GM12878 (cell line): ENCODE data around the gene EPHB2. TPM values are rescaled to one million over a fixed set of nuclear protein-coding genes. Genes with fewer than 3 reads are reported as not detected.

Experiments
- ATAC-seq: fragments of 200-7000 bp; cut with Tn5 transposase; 3 replicates; pipeline ENCODE4 v1.9.1; 2020; ENCODE audit warnings: mild to moderate bottlenecking, moderate library complexity
- BruUV-seq: library from RNA; stranded (reverse); fragments of 400-500 nt; replicated peaks from 2 replicates; lab custom pipeline; 2021; lab: Mats Ljungman, UMichigan
- CTCF ChIA-PET: fragments of 300-600 bp; sonication (Branson Sonifier 250); formaldehyde crosslinking; extraction: SDS; loops from one replicate; lab custom pipeline; 2021; ENCODE audit warnings: inconsistent platforms; lab: Yijun Ruan, JAX
- POLR2A ChIA-PET: fragments of 350-600 bp; formaldehyde crosslinking; extraction: SDS; loops from one replicate; lab custom pipeline; 2021; ENCODE audit warnings: inconsistent platforms; lab: Charles Lee
- RAD21 ChIA-PET: fragments of 300-600 bp; sonication (Branson Sonifier 250); formaldehyde crosslinking; loops from one replicate; lab custom pipeline; 2023; ENCODE audit warnings: antibody characterized with exemption; ENCODE audit not compliant: unreplicated experiment; lab: Charles Lee
- SMC1A ChIA-PET: fragments of 300-600 bp; sonication (Branson Sonifier 250); formaldehyde crosslinking; loops from one replicate; lab custom pipeline; 2023; ENCODE audit not compliant: unreplicated experiment, uncharacterized antibody; lab: Charles Lee
- DNase-seq: peaks from one replicate; pipeline ENCODE4 v3.0.0-alpha.2; 2011; ENCODE audit warnings: low read depth, low spot score
- FAIRE-seq: peaks from 3 replicates; lab custom pipeline; 2011; peaks lifted over from hg19 to GRCh38; lab: Jason Lieb, UNC
- H2AFZ ChIP-seq: 2 replicates; pipeline ENCODE4 v1.6.0; 2011; ENCODE audit warnings: low read depth, low read length, control low read depth; ENCODE audit not compliant: control insufficient read depth
- H3K27ac ChIP-seq: 2 replicates; pipeline ENCODE4 v1.5.1; 2011; ENCODE audit warnings: control low read depth; ENCODE audit not compliant: control insufficient read depth, insufficient read depth
- H3K27me3 ChIP-seq, 2 experiments: replicated peaks in 1 of 2; 2 replicates each; pipeline versions ENCODE4 v1.6.0 to v1.6.1; 2011; ENCODE audit warnings: low read length in 1 of 2; ENCODE audit not compliant: control insufficient read depth in 2 of 2, insufficient read depth in 2 of 2
- H3K36me3 ChIP-seq, 2 experiments: 2 replicates each; pipeline ENCODE4 v1.5.1; 2011; ENCODE audit warnings: low read length in 1 of 2; ENCODE audit not compliant: control insufficient read depth in 2 of 2, insufficient read depth in 2 of 2
- H3K4me1 ChIP-seq: 2 replicates; pipeline ENCODE4 v1.6.1; 2011; ENCODE audit warnings: mild to moderate bottlenecking, low read length, moderate library complexity, mixed read lengths; ENCODE audit not compliant: control insufficient read depth, insufficient read depth
- H3K4me2 ChIP-seq: 2 replicates; pipeline ENCODE4 v1.6.0; 2011; ENCODE audit warnings: control low read depth; ENCODE audit not compliant: control insufficient read depth, insufficient read depth
- H3K4me3 ChIP-seq: fragments of 200-600 bp; sonication (generic); 2 replicates; pipeline ENCODE4 v1.5.1; 2016
- H3K79me2 ChIP-seq: 2 replicates; pipeline ENCODE4 v1.6.0; 2011; ENCODE audit warnings: low read length; ENCODE audit not compliant: control insufficient read depth, insufficient read depth
- H3K9ac ChIP-seq: 2 replicates; pipeline ENCODE4 v1.8.0; 2011; ENCODE audit warnings: low read length, control low read depth, mixed read lengths; ENCODE audit not compliant: control insufficient read depth, insufficient read depth
- H3K9me3 ChIP-seq: replicated peaks from 3 replicates; pipeline ENCODE4 v1.5.1; 2011; ENCODE audit warnings: mild to moderate bottlenecking, low read length; ENCODE audit not compliant: control insufficient read depth, insufficient read depth
- H4K20me1 ChIP-seq: 2 replicates; pipeline ENCODE4 v1.6.0; 2011; ENCODE audit not compliant: control insufficient read depth, insufficient read depth
- BCL3 ChIP-seq: IDR thresholded peaks from 2 replicates; pipeline ENCODE4 v1.6.1; 2011; ENCODE audit warnings: borderline replicate concordance, low read depth, mild to moderate bottlenecking, moderate library complexity, low read length; ENCODE audit not compliant: insufficient read depth, poor library complexity, severe bottlenecking
- CUX1 ChIP-seq: IDR thresholded peaks from 2 replicates; pipeline ENCODE4 v1.6.1; 2012; ENCODE audit warnings: improper control_type of control experiment, low read depth, low read length; ENCODE audit not compliant: insufficient replicate concordance
- RBBP5 ChIP-seq: fragments of 200-600 bp; sonication (generic); conservative IDR thresholded peaks from 2 replicates; pipeline ENCODE4 v1.6.1; 2016
- WGBS: methylation state at CpG from one replicate; pipeline ENCODE4 v1.1.6; 2016; ENCODE audit warnings: low lambda C conversion rate; ENCODE audit not compliant: insufficient replicate concordance, insufficient coverage; ENCODE audit errors: missing lambda C conversion rate; 5-methylcytosine and 5-hydroxymethylcytosine counted together
- in situ Hi-C: fragments of 300-500 bp; cut with MboI; formaldehyde crosslinking; loops from 9 replicates; pipeline ENCODE4 v1.14.3; 2018; ENCODE audit warnings: mixed read lengths
- intact Hi-C: fragments of 100-400 bp; cut with micrococcal nuclease; formaldehyde crosslinking; loops from one replicate; pipeline ENCODE4 v1.14.2; 2022; ENCODE audit not compliant: unreplicated experiment
- polyA plus RNA-seq, 11 experiments: library from polyadenylated mRNA; depleted of rRNA in 4 of 11; unstranded in 6 of 11; stranded (reverse) in 5 of 11; fragments of >200 nt; fragmentation: Nextera tagmentation in 4 of 11; fragmentation: Illumina TruSeq in 1 of 11; extraction: Ambion mirVana in 4 of 11; extraction: Trizol in 1 of 11; gene quantifications; 1 replicate in 1 of 11; 2 replicates in 10 of 11; pipeline versions ENCODE4 v1.2.1 to v1.2.3, GENCODE V29; 2011 to 2016; ENCODE audit warnings: inconsistent platforms in 2 of 11, missing spikeins in 2 of 11, low read depth in 1 of 11
- total RNA-seq, 4 experiments: library from RNA; depleted of rRNA in 3 of 4; stranded (reverse); fragments of >200 nt in 3 of 4; fragmentation: Illumina TruSeq in 1 of 4; extraction: Trizol in 1 of 4; gene quantifications; 2 replicates each; pipeline versions ENCODE4 v1.2.1 to v1.2.3, GENCODE V29; 2013 to 2021

EPHB2 gene
- total and polyA plus RNA-seq, 10 of the 15 experiments (the other 5 are each of a cell fraction or from before 2014, with no cell fraction given): 0.13 to 3.3 (median 0.92) TPM

- BruUV-seq: no TSS peak
- Histone ChIP-seq H3K27ac (no peak overlapping the region), H3K9me3 (no peaks in the 10 kb centered on the region), H3K36me3 (no peaks in the 10 kb centered on the region), H3K27me3 (peaks cover 0 to 2% of the 10 kb centered on the region in 2 experiments; a peak in 1 of 4 replicates), H3K9ac (no peak overlapping the region), H3K79me2 (no peaks in the 10 kb centered on the region), H3K4me3 (no peak overlapping the region), H3K4me1 (no peaks in the 10 kb centered on the region), H4K20me1 (no peaks in the 10 kb centered on the region), H2AFZ (no peak overlapping the region), H3K4me2 (no peak overlapping the region)
- intact Hi-C loops (no loop called here), in situ Hi-C loops (no loop called here)
- TF ChIP-seq BCL3 (no peak), CUX1 (no peak), RBBP5 (no peak)
- ChIA-PET CTCF (no interaction called here), RAD21 (no interaction called here), SMC1A (no interaction called here), POLR2A (no interaction called here)
- DNase-seq (no peak), ATAC-seq (no peak), FAIRE-seq (no peak)
- WGBS: 11% methylated on average over 9 of the region's 9 CpGs
These were observed 184.7 kb downstream of the EPHB2 start for GRCh38 chr1:22895357-22895756.
